HG02973 (cell line): Measurements from ENCODE around the gene AP1G2.

Experiments used
- ATAC-seq: cut with Tn5 transposase; IDR thresholded peaks from one replicate; pipeline ENCODE4 v1.9.1; 2021; ENCODE audit warnings: moderate library complexity; ENCODE audit not compliant: unreplicated experiment

Gene AP1G2

DNA sequence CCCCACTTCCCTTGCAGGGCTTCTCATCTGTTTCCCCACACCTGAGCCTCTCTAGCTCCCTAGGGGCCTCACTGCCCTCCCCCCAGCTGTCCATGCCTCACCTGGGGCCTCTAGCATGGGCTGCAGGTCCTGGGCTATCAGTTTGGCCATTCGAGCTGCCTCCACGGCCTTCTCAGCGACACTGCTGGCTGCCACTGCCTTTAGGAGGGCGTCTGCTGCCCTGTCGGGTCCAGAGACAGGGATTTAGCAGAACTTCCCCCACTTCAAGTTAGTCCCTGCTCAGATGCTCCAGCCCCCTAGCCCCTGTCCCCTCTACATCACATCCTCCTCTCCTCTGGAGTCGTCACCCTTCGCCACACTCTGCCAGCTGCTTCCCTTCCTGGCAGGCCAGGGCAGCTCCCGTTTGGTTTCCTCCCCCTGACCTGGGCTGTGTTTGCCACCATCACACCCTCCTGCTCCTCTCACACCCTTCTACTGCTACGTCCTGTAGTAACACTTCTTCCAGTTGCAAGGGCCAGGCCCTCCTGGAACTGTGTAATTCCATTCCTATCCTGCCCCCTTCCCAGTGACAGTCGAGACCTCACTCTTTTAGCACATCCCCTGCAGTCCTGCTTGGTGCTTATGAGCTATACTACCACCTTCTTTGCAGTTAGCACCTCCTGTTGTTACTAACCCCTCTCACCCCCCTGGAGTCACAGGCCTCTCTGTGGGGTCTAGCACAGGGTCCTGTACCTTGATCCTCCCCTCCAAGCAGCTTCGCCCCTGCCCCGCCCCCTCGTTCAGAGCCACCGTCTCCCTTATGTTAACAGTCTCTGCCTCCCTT lies 4.3 kb upstream of the AP1G2 start:
- no peak for ATAC-seq

DNA sequence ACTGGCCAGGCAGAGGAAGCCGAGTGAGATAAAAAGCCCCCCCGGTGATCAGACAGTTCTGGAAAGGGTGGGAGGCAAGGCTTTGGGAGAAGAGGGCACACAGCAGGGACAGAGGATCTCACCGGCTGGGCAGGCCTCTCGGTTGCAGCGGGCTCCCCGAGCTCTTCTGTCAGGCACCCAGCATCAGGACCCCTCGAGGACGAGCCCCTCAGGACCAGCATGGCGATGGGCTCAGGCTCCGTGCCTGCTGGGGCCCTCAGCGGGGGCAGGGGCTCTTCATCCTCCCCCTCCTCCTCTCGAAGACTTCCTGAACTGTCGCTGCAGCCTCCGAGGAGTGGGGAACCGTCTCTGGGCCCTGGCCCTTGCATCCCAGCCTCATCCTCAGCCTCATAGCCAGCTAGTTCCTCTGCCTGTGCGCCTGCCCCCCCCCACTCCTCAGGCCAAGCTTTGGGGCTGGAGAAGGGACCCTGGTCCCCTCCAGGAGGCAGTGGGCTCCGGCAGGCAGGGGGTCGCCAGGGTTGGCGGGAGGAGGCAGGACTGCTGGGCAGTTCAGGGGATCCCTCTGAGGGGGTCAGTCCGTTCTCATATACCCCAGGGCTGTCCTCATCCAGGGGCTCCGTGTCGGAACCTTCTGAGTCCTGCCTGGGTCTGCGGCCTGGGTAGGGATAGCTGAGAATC lies 3.4 kb upstream of the AP1G2 start:
- no peak for ATAC-seq

DNA sequence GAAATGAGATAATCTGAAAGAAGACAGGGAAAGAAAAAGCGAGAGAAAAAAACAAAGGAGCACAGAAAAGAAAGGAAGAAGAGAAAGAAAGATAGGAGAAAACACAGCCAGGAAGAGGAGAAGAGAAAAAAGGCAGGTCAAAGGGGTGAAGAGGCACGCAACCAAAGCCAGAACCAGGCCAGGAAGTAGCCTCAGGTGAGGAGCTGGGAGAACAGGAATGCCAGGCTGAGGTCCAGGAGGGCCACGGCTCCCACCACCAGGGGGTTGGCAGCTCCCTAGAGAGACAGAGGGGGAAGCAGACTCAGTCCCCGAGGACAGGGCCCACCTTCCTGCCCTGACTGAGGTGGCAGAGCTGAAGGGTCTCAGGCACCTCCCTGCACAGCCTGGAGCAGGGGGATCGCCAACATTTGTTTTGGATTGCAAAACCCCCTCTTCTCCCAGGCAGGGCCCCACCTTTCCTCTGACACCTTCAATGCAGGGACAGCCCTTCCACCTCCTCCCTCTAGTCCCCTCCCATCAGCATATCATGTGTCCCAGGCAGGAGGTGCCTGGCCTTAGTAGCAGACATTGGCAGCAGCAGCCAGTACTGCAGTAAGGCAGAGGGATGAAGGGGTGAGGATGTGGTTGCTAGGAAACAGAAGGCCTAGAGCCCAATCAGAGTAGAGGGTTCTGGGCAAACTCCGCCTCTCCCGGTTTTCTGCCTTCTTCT lies 2.0 kb upstream of the AP1G2 start:
- ATAC-seq, result no peak

DNA sequence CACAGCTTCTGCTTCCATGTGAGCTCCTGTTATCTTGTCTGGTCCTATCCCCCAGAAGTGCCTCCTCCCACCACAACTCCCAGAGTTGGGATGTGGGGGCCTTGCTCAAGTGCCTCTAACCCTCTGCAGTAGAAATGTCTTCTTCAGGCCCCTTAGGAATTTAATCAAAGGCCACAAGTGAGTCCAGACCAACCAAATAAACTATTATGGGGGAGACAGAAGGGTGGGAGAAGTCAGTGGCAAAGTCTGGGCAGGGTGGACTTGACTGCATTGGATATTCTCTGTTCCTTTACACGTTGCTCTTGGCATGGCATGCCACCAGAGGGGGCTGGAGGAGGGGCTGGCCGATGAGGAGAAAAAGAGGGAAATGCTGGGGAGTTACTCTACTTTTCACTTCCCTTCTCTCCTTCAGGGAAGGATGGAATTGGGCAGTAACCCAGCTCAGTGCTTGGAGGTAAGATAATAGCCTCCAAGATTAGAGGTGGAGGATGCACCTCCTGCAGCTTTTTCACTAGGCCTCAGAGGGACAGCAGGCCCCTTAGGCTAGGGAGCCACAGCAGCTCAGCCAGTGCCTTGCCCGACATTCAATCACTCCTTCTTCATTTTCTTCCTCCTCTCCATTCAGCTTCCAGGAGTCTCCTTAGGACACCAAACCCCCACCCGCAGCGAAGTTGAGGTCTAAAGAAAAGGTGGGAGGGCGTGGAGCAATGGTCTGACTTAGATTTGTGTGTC lies 1.2 kb upstream of the AP1G2 start:
- ATAC-seq, result no peak

DNA sequence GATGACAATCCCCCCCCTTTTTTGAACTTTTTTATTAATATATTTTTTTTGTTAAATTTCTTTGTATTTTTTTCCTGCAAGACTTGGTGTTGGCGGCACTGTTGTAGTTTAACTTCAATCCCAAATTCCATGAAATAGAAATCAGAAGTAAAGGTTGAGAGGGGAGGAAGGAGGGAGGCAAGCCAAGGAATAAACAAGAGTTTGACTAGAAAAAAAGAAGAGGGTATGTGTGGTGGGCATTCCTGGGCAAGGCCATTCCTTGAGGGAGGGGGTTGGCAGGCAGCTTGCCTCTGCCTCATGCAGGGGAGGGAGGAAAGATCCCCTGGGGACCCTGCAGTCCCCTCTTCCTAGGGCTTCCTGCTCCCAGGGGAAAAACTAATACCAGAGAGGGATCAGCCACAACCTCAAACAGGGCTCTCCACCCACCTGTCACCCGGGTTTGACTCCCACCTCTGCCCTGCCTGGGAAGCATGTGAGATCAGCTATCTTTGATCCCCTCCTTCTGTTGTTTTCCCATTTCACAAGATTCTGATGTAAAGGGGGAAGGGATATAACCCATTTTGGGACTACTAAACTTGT lies 519 bp upstream of the AP1G2 start:
- ATAC-seq, result no peak

DNA sequence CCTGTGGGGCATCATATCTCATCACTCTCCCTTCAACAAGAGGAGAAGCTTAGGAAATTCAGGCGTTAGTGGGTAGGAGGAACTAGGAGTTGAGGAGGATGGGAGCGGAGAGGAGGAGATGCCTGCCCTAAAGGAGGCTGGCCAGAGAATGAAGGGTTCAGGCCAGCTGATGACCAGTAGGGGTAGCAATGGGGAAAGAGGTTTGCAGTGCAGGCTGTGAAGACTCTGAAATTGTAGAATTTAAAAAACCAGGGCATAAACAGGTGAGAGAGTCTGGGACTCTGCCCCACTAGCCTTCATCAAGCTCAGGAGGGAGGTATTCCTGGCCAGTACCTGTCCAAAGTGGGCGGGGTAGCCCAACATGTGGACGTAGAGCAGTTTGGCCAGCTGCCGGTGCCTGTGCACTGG lies 809 bp downstream of the AP1G2 start:
- no peak for ATAC-seq

DNA sequence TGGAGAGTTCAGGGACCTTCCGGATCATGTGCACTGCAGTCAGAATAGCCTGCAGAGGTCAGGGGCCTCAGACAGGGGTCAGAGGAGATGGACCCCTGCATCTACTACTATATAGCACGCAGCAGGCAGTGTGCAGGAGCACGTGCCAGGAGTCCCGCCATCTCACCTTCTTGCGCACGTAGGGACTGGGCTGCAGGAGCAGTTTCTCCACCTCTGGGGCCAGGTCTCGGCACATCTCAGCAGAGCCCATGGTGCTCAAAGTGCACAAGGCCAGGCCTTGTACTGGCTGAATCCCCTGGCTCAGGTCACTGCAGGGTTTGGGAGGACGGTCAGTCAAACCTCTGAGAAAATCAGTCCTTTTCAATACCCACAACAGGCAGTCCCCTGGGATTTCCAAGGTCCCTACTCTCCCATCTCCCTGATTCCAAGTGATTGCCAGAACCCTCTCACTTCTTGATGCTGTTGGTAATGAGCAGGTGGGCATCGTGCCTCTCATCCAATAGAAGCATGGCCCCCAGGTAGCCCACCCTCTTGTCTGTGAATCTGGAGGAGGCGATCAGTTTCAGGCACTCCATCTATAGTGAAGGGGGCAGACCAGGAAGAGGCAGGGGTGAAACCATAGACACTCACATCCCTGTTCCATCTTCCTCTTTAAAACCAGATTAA lies 1.3 kb downstream of the AP1G2 start:
- no peak for ATAC-seq

DNA sequence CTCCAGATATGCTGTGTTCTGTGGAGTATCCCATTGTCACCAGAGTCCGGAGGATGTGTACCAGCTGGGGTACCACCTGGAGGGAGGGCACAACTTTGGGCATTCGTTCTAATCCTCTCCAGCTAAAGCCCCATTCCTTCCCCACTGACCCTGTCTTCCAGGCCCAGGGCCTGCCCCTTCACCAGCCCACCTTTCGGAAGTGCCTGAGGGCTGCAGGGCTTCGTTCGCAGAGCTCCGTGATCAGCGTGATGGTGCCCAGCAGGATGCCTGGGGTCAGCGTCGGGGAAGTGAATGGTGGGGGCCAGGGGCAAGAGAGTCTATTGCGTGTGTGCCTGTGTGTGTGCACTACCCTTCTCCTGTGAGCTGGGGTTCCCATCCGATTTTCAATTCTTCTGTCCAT lies 2.0 kb downstream of the AP1G2 start:
- ATAC-seq, result no peak

DNA sequence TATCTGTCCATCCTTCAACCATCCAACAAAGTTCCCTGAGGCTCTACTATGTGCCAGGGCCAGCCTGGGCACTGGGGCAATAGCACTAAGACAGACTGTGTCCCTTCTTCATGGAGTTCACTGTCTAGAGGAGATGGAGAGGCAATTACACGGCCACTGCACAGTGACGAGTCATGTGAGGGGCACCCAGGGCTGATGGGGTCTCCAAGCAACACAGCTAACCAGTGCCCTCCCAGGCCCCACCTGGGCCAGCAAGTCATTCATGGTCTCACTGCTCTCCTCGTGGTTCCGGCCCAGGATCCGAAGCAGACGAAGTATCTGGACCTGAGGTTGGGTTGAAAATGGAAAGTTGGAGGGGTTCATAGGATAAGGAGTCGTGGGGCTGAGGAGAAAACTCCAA lies 2.7 kb downstream of the AP1G2 start:
- ATAC-seq, result no peak

DNA sequence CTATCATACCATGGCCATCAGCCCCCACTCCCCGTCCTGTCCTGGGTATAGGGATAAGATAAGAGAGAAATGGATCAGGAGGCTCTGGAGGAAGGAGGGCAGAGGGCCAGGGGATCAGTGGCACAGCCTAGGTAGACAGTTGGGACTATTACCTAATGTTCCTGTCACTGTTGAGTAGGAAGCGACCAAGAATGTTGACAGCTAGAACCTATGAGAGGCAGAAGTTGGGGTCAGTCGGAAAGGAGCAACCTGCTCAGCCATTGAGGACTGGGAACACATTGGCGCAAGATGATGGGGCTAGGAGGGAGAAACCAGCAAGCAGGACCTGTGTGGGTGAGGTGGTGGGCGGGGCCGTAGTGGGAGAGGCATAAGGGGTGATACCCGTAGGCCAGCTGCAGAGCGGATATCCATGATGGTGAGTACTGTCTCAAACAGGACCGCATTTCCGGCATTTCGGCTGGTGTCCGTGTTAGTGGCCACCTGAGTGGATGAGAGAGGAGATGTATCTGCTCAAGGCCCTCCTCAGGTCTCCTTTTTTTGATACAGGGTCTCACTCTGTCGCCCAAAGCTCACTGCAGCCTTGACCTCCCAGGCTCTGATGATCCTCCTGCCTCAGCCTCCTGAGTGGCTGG lies 3.3 kb downstream of the AP1G2 start:
- ATAC-seq, result no peak

DNA sequence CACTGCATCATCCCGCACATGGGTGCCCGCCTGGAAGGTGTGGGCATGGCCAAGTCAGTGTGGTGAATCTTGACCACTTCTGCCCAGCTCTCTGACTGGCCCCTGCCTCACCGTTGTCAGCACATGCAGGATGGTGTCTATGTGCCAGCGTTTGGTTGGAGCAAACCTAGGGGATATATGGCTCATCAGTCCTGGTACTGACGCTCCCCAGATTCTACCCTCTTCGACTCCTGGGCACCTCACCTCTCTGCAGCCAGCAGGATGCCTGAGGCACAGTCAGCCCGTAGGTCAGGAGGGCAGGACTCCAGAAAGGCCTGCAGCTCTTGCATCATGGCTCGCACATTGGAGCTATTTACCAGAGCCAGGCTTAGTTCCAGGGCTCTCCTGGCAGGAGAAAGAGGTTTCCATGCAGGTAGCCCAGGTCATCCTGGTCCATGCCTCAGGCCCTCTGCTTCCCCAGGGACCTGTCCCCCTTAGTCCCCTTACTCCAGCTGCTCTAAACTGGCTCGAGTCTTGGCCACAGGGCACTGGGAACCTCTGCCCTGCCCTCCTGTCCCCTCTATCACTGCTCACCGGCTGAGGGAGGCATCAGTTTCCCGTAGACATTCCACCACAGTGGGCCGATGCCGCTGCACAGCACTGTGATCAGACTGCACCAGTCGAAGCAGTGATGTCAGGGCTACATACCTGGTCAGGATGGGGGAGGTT lies 4.0 kb downstream of the AP1G2 start:
- ATAC-seq, result no peak

DNA sequence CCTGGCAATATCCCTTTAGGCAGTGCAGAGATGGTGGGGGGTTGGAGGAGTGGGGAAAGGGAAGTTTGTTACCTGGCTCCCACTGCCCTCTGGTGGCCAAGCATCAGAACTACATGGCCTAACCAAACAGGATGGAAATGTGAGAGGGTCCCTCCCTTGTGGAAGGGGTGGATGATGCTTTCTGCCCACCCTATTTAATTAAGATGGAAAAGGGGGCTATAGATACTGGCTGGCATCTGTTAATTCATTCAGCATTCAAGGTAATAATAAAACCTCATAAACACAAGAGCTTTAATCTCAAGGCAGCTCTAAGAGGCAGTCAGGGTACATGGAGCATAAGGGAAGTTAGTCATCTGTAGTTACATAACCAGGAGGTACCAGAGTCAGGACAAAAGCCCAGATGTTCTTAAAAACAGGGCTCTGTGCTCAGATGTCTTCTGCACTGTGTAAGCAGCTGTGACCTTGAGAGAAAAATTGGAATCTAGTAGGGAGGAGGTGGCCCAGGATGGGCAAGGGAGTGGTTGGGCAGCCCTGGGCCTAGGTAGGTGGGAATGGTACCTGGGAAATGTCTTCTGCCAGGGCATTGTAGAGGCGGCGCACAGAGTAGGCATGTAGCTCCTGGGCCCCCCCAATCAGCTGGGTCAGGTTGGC lies 4.6 kb downstream of the AP1G2 start:
- no peak for ATAC-seq

DNA sequence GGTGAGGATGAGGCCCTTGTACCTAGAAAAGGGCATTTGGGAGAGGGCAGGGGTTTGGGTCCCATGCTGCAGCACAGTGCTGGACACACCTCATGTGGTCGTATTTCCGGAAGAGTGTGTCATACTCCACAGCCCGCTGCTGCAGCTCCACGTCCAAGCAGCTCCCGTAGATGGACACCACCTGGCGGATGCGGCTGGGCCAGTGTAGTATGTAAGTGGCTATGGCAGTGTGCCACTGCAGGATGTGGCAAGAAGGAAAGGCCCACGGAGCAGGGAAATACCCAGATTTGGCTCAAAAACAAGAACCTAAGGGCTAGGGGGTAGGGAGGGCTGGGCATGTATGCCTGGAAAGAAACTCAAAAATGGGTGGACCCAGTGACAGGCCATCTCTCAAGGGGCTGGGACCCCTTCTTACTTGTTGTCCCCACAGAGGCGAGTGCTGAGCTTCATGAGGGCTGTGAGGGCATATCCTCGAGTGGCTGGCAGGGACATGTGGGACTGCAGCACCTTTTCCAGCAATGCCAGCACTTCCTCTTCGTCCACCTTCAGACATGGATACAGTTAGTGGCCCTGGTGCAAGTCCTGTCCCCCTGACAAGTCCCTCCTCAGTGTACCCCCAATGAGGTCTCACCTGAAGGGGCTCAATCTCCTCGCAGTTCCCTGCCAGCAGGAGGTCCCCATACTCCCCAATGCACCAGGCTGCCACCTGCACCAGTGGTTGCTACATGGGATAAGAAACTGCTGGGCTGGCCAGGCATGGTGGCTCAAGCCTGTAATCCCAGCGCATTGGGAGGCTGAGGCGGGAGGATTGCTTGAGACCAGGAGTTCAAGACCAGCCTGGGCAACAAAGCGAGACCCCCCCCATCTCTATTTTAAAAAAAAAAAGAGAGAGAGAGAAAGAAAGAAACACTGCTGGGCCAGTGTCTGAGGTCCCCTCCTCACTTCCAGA lies 5.4 kb downstream of the AP1G2 start:
- no peak for ATAC-seq

DNA sequence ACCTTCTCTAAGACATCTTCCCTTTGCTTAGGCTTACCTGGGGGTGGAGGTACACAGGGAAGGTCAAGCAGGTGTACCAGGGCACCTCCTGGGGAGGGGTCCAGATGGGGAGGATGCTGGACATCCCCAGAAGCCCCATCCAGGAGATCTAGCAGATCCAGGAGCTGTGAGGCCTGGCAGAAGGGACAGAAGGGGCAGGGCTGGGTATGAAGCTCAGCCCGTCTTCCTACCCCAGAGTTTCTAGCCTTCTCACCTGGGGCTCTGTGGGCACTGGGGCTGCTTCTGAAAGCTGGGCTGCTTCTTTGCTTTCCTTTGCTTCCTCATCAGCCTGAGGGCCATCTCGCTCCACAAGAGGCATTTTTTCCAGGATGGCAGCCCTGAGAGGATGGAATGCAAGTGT lies 6.3 kb downstream of the AP1G2 start:
- no peak for ATAC-seq

DNA sequence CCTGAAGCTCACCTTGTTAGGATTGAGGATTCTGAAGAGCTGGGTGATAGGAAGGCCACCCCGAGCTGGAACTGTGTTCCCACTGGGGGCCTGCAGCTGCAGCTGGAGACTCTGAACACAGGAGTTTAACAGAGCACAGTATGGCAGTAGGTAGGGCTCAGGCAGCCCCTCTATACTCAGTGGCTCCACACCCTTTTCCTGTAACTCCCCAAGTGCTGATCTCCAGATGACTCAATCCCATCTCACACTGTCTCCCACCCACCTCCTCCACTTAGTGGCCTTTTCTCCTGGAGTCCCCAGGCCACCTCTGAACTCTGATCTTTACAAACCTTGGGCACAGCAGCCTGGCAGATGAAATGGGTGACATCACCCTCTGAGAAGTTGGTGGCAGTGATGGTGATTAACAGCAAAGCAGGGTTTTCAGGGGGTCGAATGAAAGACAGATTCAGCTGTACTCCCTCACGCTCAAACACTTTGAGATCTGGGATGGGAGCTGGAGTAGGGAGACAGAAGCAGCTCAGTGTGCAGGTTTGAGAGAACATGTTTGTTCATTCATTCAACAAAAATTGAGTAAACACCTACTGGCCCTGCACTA lies 7.6 kb downstream of the AP1G2 start:
- no peak for ATAC-seq

DNA sequence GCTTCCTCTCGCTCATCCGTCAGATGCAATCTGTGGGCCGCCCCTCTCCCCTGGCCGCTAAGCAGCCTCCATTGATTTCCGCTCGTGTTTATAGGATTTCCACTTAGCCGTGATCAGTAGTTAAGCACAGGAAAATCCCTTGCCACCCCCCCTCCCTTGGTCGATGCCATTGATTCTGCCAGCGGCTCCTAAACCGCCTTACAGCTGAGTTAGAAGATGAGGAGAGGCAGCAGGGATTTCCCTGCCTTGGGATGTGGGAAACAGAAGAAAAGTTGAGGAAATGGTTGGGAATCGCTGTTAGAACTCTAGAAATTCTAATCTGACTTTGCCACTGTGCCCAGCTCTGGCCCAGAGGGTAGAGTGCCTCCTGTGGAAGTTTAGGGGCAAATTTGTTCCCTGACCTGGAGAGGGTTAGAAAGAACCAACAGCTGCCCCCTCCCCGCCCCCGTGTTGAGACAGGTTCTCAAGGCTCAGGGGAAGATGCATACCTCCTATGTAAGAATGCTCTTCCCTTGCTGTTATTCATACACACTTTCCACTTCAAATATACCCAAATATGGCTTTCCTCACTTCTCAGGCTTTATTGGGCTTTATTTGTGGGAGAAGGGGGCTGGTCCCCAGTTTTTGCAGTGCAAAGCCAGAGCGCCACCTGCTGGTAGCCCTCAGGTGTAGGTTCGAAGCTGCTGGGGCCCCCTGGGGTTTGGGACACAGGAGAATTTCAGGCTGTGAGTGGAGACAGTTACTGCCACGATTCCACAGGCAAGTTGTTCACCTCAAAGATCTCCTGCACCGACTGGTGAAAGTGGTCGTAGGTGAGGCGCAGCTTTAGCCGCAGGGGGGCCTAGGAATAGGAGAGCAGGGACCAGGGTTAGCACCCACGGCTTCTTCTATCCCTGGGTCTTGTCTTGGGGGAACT lies 8.3 kb downstream of the AP1G2 start:
- ATAC-seq, result no peak
